8988T (cell line): Measurements from ENCODE around the gene GRIA1.
"Not testable (repeated sequence)": the region's sequence is repeated elsewhere in the genome, so short reads cannot be mapped to it uniquely, and the experiment has no call there.

Experiments
- DNase-seq: peaks from one replicate; pipeline ENCODE4 v3.0.0; 2011

Gene GRIA1

DNA sequence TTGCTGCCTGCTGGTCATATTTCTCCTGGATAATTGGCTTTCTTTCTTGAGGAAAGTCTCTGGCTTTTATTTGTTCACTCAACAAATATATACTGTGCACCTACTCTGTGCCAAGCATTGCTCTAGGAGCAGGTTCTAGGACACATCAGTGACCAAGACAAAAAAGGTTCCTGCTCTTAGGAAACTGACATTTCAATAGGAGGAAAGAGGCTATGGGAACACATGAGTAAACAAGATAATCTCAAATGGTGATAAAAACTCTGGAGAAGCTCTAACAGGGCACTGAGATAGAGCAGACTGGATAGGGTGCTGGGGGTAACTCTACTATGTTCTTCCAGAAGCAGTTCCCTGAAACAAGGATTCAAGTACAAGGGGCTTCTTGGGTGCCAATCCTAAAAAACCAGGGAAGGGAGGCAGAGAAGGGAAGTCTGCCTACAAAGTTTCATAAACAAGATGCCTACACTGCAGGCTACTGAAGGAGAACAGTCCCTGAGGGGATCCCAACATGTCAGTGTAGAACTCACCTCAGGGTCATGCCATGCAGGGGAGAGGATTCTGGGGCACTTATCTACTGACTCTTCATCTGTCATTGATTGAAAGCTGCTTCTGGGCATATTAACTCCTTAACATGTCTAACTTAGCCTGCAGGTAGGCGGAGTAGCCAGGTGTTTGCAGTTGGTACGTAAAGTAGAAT, 181.3 kb downstream of the GRIA1 start:
- no peak for DNase-seq

DNA sequence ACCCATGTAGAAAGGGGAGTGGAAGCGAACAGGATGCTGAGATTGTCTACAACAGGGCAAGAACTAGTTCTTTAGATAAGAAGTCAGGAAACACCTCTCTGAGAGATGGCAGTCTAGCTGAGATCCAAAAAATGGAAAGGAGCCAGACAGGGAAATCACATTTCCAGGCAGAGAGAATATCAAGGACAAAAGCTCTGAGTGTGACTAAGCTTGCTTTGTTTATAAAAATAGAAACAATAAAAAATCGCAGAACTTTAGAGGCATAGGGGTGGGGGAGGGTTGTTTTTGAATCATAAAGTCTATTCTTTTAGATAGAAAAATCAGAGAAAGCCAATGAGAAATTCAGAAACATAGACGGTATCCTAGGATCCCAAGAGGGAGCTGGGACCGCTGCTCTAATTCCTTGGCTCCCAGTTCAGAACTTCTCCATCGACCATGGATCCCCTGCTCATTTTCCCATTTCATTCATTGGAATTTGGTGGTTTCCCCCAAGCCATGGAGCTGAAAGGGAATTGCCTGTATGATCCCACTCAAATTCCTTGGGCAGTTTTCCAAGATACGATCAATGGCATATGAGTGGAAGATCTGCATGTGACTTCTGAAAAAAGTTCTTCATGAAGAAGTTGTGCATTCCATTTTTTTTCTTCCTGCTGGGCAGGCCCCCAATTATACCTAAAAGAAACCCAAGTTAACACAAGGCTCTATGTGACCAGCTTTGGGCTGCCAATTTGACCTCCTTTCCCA, 182.0 kb downstream of the GRIA1 start:
- DNase-seq, result no peak

DNA sequence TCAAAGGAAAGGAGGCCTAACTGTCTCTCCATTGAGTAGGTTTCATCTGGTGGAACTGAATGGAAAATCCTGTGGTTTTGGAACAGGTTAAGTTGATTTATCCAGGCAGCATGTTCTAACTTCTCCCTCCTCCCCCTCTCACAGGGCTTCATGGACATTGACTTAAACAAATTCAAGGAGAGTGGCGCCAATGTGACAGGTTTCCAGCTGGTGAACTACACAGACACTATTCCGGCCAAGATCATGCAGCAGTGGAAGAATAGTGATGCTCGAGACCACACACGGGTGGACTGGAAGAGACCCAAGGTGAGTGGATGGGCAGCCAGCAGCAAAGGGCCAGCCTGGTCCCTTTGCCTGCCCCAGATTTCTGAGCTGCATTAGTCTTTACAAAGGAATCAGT, 183.9 kb downstream of the GRIA1 start:
- DNase-seq, result no peak

DNA sequence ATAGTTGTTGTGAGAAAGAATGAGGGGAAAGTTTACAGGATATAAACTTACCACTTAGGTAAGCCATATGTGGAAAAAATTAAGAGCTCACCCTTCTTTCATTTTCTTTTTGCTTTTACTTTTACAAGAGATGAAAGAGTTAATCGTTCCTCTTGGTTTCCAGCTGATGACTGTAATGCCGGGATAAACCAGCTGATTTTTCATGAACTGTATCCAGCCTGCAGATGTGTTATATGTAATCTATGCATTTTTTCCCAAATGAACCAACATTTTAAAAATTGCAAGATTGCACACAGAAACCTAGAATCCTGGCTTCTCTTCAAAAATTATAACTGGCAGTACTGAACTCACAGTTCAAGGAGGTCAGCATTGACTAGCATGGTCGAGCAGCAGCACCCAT, 185.9 kb downstream of the GRIA1 start:
- DNase-seq, result no peak

DNA sequence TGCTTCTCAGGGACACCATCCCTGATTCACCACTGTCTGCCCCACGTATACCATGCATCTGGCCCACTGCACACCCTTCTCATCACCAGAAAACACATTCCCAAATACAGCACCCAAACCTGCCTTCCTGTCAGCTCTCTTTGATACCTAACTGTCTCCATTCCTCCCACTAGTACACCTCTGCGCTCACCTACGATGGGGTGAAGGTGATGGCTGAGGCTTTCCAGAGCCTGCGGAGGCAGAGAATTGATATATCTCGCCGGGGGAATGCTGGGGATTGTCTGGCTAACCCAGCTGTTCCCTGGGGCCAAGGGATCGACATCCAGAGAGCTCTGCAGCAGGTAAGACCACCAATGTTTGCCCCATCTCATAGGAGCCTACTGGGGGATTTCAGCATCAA, 186.4 kb downstream of the GRIA1 start:
- DNase-seq, result no peak

DNA sequence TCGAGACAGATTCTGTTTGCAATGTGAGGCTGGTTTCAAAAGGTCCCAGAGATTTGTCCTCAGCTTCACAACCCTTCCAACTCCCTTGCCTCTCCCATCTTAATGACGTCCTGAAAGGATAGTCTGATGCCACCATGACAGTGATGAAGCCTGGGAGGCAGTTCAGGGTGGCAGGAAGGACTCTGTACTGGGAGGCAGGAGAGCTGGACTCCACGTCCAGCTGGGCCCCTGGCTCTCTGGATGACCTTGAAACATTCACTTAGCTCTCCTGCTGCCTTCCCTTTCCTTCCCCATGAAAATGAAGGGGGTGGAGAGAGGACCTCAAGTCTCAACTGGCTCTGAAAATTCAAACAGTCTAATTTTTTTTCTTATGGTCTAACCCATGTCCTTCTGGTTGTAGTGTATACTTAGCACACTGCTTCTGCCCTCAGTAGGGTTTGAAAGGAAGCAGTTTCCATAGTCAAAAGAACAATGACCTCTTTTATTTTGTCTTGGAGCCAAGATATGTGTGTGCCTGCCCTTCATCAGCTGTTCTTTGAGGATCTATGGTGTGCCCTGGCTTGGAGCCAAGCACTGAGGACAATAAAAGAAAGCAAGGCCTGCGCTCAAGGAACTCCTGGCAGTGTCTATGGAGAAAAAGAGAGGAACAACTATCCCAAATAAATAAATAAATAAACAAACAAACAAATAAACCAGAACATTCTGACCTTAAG, 188.3 kb downstream of the GRIA1 start:
- no peak for DNase-seq

DNA sequence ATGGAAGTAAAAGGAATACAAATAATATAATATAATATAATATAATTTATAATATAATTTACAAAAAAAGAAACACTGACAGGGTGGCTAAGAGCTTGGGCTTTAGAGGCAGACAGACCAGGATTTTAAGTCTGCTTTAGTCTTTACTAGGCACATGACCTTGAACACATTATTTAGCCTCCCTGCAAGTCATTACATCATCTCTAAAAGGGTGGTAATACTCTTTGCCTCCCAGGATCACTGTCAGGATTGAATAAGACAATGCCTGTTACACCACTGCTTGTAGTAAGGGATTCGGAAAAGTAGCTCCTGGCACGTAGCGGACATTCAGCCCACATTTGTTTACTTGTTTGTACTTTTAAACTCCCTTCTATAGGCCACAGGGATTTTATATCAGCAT, 199.8 kb downstream of the GRIA1 start:
- DNase-seq, result no peak

DNA sequence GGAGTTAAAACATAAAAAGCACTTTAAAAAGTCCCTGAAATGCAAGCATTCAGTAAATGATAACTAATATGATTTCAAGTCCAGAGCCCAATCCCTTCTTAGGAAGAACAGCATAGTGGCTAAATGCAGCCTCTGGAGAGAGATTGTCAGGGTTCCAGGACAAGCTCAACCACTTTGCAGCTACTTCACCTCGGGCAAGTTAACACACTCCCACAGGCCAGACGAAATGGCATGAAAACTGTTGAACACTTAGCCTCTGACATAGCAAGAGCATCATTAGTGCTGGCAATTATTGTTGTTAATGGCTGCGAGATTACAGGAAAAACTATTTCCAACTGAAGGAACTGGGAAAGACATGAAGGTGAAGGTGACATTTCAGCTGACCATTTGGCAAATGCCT, 205.8 kb downstream of the GRIA1 start:
- DNase-seq, result no peak

DNA sequence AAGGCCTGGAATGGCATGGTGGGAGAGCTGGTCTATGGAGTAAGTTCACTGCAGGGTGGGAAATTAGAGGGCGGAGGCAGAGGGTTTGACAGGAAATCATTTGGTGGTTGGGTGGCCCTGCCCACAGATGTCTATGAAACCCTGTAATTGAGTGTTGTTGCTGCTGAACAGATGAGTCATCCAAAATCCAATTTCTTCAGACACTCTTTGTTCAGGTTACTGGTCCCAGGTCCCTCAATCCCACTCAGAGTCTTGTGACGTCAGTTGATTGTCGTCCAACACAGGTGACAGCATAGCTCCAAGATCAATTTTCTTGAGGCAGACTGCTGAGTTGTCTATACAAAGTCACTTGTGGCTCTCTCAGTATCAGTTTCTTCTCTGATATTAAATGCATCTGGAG, 208.6 kb downstream of the GRIA1 start:
- no peak for DNase-seq

DNA sequence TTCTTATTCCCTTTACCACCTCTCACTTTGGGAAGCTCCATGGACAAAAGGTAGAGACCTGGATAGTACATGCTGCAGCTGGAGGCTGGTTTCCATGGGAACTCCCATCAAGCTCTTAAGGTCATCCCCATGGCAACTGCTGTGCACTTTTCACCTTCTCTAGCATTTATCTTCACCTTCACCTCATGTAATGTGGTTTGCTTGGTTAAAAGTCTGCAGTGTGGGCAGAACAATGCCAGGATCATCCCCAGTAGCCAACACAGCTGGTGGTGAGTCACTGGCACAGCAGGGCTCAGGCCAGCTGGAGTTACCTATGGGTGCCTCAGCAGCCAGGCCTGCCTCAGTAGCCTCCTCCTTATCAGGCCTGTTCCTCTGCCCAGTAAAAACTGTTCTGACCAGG, 210.5 kb downstream of the GRIA1 start:
- DNase-seq, result no peak

DNA sequence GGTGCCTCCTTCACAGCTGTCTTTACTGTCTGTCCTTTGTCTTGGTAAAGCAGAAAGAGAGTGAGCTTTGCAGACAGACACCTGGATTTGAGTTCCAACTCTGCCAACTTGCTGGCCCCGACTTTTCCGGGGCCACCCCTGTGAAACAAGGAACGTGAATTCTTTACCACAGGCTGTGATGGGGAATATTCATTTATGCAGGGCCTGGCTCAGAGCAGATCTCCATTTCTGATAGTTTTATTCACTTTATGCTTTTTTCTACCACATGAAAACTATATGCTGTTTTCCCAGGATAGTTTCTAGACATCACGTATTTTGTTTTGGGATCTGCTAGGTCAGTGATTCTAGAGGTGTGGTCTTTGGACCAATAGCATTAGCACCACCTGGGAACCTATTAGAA, 211.8 kb downstream of the GRIA1 start:
- DNase-seq, result no peak

DNA sequence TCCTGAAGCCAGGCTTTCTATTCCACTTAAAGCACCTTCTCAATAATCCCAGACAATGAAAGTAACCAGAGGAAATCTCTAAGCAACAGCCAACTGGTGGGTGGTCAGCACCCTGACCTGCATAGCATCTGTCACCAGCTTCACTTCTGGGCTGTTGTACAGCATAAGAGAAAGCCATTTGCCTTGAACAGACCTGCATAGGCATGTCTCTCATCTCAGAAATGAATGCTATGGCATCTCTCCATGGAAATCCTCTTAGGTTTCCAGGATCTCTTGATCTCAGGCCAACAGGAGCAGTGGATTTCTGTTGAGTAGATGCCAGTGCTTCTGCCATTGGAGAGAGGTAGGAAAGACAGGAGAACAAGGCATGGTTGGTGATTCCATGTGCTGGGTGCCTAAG, 213.6 kb downstream of the GRIA1 start:
- DNase-seq, result no peak

DNA sequence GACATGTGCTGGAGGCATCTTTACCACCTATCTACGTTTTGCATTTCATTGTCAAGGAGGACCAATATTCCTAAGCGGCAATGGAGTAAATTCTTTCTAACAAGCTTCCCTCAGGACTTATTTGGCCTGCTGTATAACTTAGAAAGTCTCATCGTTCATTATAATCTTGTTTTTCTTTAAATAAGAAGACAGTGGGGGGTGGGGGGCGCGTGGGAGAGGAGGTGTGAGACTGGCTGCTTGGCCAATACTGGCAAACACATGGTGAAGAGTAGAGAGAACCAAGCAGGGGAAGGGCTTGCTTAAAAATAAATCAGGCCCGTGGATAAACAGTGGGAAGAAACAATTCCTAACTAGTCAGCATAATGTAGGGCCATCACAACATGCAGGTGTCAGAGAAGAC, 217.2 kb downstream of the GRIA1 start:
- no peak for DNase-seq

DNA sequence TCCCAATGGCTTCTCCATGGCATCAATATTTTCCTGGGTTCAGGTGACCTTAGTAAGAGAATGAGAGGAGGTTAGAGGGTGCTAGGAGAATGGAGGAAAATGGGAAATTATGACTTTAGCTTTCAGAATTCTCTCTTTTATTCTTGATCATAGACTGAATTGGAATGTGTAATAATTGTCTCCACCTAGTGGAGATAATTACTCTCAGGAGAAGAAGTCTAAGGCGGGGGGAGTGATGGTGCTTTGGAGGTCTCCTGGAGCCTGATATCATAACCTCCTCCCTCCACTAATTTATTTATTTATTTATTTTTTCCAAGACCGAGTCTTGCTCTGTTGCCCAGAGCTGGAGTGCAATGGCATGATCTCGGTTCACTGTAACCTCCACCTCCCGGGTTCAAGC, 221.3 kb downstream of the GRIA1 start:
- no peak for DNase-seq

DNA sequence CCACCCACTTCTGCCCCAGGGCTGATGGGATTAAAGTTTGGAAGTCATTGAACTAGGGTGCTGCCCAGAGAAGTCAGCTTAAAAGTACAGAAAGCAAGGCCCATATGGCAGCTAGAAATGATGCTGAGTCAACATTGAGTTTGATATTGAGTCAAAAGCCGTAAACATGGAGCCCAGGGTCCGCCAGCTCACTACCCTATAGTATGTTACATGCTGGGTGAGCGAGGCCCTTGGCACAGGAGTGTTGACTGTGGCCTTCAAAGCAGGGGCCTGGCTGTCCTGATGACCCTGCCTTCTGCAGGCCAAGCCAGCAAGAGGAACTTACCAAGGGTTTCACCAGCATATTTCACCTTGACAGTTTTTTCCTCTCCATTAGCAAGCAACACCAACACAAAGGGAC, 222.5 kb downstream of the GRIA1 start:
- no peak for DNase-seq

DNA sequence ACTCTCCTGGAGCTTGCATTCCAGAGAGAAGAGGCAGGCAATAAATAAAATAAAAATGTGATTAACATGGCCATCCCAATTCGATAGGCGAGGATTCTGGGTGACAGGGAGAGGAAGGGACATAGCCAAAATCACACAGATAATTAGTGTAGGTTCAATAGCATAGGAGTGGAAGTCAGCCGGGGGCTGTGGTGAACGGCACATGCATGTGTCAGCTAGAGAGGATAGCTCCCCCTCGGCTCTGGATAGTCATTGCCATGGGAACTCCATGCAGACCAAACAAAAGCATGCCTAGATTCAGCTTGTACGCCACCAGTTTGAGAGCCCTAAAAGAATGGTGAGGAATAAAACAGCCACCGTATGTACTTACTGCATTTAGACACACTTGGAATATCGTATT, 223.5 kb downstream of the GRIA1 start:
- DNase-seq, result no peak

DNA sequence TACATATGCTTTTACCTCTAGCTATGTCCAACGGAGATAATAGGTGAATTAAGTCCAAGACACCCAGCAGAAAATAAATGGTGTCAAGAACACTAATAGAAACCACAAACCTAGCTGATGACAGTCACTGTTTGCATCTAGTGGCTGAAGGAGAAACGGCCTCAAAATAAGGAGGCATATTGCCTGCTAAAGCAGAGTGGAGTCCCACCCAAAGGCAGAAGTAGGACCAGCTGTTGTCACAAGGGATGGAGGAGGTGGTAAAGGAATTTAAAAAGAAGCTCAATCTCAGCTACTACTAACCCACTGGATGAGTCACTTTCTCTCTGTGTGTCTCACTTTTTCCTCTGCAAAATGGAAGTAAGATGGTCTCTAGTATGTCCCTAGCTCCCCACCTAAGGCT, 224.3 kb downstream of the GRIA1 start:
- no peak for DNase-seq

DNA sequence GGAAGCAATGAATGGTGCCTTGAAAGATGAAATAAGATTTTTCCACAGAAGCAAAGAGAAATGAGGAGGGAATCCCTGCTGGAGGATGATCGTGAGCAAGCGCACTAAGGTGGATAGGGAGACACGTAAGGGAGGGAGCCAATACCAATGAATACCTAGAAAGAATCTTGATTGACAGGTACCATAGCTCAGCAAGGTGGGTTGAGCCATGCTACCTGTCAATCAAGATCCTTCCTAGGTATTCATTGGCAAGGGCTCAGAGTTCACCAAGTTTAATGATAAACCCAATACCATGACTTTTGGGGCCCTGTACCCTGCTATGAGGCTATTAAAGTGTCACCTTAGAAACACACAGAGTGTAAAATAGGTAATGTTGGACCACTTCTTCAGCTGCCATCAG, 226.8 kb downstream of the GRIA1 start:
- DNase-seq, result no peak

DNA sequence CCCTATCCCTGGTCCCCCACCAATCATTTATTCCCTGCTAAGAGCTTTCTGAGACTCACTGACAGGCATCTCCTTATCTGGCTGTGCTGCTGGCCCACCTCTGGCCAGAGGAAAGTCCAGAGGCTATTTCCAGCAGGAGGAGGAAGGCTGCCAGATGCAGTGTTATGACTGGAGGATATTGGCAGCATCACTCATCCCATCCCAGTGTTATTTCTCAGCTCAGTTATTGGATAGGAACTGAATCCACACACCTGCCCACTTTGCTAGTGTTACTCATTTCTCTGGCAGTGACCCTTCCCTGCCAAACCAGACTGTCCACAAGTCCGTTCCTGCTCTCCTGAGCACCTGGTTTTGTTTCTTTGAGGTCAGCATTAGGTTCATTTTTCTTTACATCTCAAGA, 228.2 kb downstream of the GRIA1 start:
- no peak for DNase-seq

DNA sequence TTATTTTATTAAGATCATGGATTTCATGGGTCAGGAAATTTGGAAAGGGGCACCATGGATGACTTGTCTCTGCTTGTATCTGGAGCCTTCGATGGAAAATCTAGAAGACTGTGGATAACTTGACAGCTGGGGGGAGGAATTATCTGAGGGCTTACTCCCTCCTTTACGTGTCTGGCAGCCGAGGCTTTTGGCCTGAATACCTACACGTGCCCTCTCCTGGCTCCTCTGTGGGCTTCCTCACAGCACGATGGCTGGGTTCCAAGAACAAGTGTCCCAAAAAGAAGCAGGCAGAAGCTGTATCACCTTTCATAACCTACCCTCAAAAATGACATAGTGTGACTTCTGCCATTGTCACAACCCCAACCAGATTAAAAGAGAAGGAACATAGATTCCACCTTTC, 228.9 kb downstream of the GRIA1 start:
- DNase-seq, result no peak

DNA sequence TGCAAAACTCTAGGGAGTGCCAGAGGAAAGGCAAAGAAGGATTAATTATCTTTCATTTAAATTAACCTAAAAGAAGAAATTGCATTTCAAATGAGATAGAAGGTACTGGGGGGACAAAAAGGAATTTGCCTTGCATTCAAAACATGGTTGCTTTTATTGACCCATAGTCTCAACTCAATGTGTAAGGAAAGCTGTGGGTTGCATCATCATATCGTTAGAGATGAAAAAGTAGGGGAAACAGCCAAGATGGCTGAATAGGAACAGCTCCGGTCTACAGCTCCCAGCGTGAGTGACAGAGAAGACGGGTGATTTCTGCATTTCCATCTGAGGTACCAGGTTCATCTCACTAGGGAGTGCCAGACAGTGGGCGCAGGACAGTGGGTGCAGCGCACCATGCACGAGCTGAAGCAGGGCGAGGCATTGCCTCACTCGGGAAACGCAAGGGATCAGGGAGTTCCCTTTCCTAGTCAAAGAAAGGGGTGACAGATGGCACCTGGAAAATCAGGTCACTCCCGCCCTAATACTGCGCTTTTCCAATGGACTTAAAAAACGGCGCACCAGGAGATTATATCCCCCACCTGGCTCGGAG, 232.6 kb downstream of the GRIA1 start:
- not testable (repeated sequence) for DNase-seq

DNA sequence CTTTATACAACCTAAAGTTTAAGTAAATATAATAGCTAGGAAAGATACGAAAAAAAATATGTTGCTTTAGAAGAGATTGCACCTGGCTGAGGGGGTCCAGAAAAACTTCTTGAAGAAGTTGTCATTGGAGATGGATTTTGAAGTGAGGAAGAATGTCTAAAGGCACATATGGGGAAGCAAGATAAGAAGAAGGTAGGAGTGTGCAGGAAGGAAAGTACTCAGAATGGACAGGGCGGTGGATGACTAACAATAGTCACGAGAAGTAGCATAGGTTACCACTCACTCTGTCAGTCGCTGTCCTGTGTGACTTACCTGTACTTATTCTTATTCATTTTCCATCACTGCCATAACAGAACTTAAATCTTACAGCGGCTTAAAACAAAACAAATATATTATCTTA, 251.6 kb downstream of the GRIA1 start:
- DNase-seq, result no peak

DNA sequence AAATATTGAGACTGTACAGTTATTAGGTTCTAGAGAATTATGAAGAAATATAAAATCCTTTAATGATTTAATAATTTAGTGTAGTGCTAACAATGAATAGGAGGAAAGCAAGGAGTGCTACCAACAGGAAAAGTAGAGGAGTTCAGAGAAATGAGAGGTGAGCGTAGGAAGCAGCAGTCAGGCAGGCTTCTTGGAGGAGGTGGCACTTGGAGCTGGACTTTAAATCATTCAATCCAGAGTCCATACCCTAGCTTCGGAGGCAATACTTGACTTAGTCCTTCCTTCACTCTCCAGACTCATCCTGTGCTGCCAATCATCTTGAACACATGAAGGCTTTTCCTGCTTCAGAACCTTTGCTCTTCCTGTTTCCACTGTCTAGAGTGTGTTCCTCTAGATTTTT, 254.3 kb downstream of the GRIA1 start:
- DNase-seq, result no peak
